ENCODE results near the gene BEND2. TPM values are rescaled to one million over a fixed set of nuclear protein-coding genes. Genes with fewer than 3 reads are reported as not detected.

Gene BEND2
- total and polyA plus RNA-seq, 10 of the 15 experiments (the other 5 are each of a cell fraction or from before 2014, with no cell fraction given): not detected

- intact Hi-C loops (cut with micrococcal nuclease; ENCODE audit: unreplicated experiment): no loop called here
- Histone ChIP-seq H3K79me2 (ENCODE audit: control insufficient read depth, insufficient read depth, low read length) (no peaks in the 10 kb centered on the region), H3K4me3 (no peak overlapping the region), H3K27me3 (replicated peaks in 1 of 2; ENCODE audit: control insufficient read depth in 2 of 2, insufficient read depth in 2 of 2, low read length in 1 of 2) (no peaks in the 10 kb centered on the region), H3K4me1 (ENCODE audit: control insufficient read depth, insufficient read depth, low read length) (no peaks in the 10 kb centered on the region), H3K27ac (ENCODE audit: control insufficient read depth, insufficient read depth) (no peak overlapping the region), H3K9ac (ENCODE audit: control insufficient read depth, insufficient read depth, low read length) (no peak overlapping the region), H3K36me3 (ENCODE audit: control insufficient read depth in 2 of 2, insufficient read depth in 2 of 2, low read length in 1 of 2) (no peaks in the 10 kb centered on the region), H3K9me3 (replicated peaks; ENCODE audit: control insufficient read depth, insufficient read depth, low read length) (no peaks in the 10 kb centered on the region), H2AFZ (ENCODE audit: control insufficient read depth, low read depth, low read length) (no peak overlapping the region), H3K4me2 (ENCODE audit: control insufficient read depth, insufficient read depth) (no peak overlapping the region), H4K20me1 (ENCODE audit: control insufficient read depth, insufficient read depth) (no peaks in the 10 kb centered on the region)
- ChIA-PET SMC1A (ENCODE audit: uncharacterized antibody, unreplicated experiment) (no interaction called here), RAD21 (ENCODE audit: unreplicated experiment) (no interaction called here), POLR2A (no interaction called here), CTCF (no interaction called here)
- 21% methylated on average over 7 of the region's 7 CpGs for WGBS (ENCODE audit: insufficient coverage, insufficient replicate concordance, low lambda C conversion rate, missing lambda C conversion rate)
- FAIRE-seq (no peak), ATAC-seq (no peak), DNase-seq (ENCODE audit: low read depth, low spot score) (no peak)
- no peak for TF ChIP-seq DPF2 (IDR thresholded peaks at IDR 0.05)
- TF ChIP-seq RAD21 (IDR thresholded peaks at IDR 0.05; ENCODE audit: insufficient read depth, low read depth, low read length): no peak
- TF ChIP-seq FOXK2 (IDR thresholded peaks at IDR 0.05): no peak
- no peak for TF ChIP-seq NR2F1 (conservative IDR thresholded peaks at IDR 0.05)
- no peak for TF ChIP-seq PAX8 (IDR thresholded peaks at IDR 0.05)
- TF ChIP-seq ZNF217 (IDR thresholded peaks at IDR 0.05): no peak
- TF ChIP-seq ZBTB40 (IDR thresholded peaks at IDR 0.05; ENCODE audit: borderline replicate concordance): no peak
- TF ChIP-seq SUZ12 (IDR thresholded peaks at IDR 0.05; ENCODE audit: unreplicated experiment): no peak
- no peak for TF ChIP-seq NR2C1 (IDR thresholded peaks at IDR 0.05)
- no peak for TF ChIP-seq SREBF2 (IDR thresholded peaks at IDR 0.05; ENCODE audit: low read length)
- TF ChIP-seq RFX5 (IDR thresholded peaks at IDR 0.05; ENCODE audit: low read depth, low read length): no peak
- TF ChIP-seq BMI1 (IDR thresholded peaks at IDR 0.05; ENCODE audit: borderline replicate concordance): no peak
- TF ChIP-seq ZBTB4 (CRISPR knock-in tag; IDR thresholded peaks at IDR 0.05): no peak
- no peak for TF ChIP-seq POLR2AphosphoS2 (IDR thresholded peaks at IDR 0.05; ENCODE audit: low read depth, low read length)
- TF ChIP-seq E4F1 (IDR thresholded peaks at IDR 0.05; ENCODE audit: borderline replicate concordance, partially characterized antibody): no peak
- no TSS peak for BruUV-seq (replicated peaks)
- in situ Hi-C loops (cut with MboI): no loop called here
Observed at GRCh38 chrX:18173494-18174180, 47.0 kb downstream of the BEND2 start.

Data from GM12878 (cell line).